GM12801 (cell line): ENCODE measurements around the gene GIMAP5.

Experiments
- CTCF ChIP-seq: IDR thresholded peaks from one replicate; pipeline ENCODE4 v1.5.1; 2011; ENCODE audit warnings: control low read depth; ENCODE audit not compliant: insufficient read length; ENCODE audit errors: extremely low read depth

The GIMAP5 gene

GRCh38 chr7:150735596-150736358 is 1.4 kb upstream of the GIMAP5 start:
- TF ChIP-seq CTCF = no peak

DNA sequence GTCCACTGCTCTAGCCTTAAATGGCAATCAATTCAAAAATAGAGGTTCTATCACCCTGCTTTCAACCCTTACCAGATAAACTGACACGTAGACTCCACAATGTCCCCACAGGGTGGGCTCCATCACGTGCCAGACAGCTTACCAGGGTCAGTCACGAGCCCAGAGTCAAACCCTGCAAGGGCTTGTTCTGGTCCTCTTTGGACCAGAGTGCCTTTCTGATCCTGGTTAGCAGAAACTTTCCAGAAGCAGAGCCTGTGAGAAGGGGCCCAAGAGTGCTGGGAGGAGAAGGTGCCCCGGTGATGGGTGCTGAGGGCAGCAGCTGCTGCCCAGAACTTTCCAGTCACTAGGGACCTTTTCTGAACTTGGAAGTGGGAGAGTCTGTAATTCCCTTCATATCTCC is 354 bp upstream of the GIMAP5 start:
- no peak for TF ChIP-seq CTCF

GRCh38 chr7:150738092-150738491 is 874 bp downstream of the GIMAP5 start:
- no peak for TF ChIP-seq CTCF

- no peak for TF ChIP-seq CTCF
Observed at GRCh38 chr7:150738591-150739001, 1.4 kb downstream of the GIMAP5 start.

DNA sequence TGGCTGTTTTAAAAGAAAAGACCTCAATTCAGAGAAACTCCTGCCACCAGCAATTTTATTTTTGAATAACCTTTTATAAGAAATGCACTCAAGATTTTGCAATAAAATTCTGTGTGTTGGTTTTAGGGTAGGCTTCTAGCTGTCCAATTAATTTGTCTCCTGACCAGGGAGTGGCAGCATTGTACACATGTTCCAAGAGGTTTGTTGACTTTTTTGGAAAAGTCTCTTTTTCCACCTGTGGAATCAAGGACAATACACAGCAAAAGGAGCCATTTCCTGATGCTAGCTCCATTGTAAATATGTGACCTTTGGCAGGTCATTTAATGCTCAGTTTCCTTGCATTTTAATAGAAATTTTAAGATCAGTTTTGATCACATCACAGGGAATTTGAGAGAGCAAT is 1.8 kb downstream of the GIMAP5 start:
- TF ChIP-seq CTCF = no peak

DNA sequence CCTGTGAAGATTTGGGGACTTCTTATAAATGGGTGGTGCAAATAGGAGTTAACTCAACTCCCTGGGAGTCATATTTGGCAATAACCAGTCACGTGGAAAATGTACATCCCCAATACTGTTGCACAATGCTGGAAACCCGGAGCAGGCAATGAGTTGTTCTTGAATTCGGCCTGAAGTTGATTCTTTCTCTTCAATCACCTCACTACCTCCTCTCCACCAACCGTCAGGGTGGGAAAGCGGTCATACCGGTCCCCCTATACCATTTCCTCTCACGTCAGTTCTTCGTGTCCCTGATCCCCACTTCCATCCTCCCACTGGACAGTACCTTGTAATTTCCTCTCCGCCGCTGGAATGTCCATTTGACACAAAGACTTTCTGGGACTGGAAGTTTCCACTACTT is 2.8 kb downstream of the GIMAP5 start:
- TF ChIP-seq CTCF = no peak

- TF ChIP-seq CTCF = no peak
Observed at GRCh38 chr7:150742286-150742968, 5.2 kb downstream of the GIMAP5 start.
